ENCODE data around the gene CDH23.

The CDH23 gene

GRCh38 chr10:71806704-71807556 is 410.2 kb downstream of the CDH23 start:
- Histone ChIP-seq H3K23ac (ENCODE audit: low read length) (no peak overlapping the region), H3K4ac (ENCODE audit: low read depth, low read length) (no peak overlapping the region), H3K79me1 (ENCODE audit: low read length) (no peaks in the 10 kb centered on the region), H3K14ac (ENCODE audit: low read length) (no peak overlapping the region), H2BK12ac (ENCODE audit: low read length) (no peak overlapping the region), H4K12ac (ENCODE audit: low read depth, low read length) (no peak overlapping the region), H3K4me1 (ENCODE audit: control insufficient read depth in 1 of 2, insufficient read depth in 2 of 2, low read length in 2 of 2) (no peaks in the 10 kb centered on the region), H4K91ac (ENCODE audit: low read depth, low read length) (no peak overlapping the region), H2AFZ (ENCODE audit: insufficient read depth, low read length, poor library complexity) (no peak overlapping the region), H2BK5ac (ENCODE audit: low read depth, low read length, poor library complexity) (no peak overlapping the region), H2AK5ac (ENCODE audit: low read length) (no peak overlapping the region), H3K18ac (ENCODE audit: low read length) (no peak overlapping the region), H3K9me3 (ENCODE audit: insufficient read depth, low read depth, low read length) (peaks cover 2% of the 10 kb centered on the region), H2BK120ac (ENCODE audit: insufficient read depth, low read length, poor library complexity) (no peak overlapping the region), H3K27me3 (ENCODE audit: insufficient read depth, low read length) (no peaks in the 10 kb centered on the region), H4K8ac (ENCODE audit: low read depth, low read length) (no peak overlapping the region), H3K36me3 (ENCODE audit: control insufficient read depth in 1 of 2, insufficient read depth in 2 of 2, low read length in 2 of 2) (no peaks in the 10 kb centered on the region), H3K4me2 (ENCODE audit: low read length) (no peak overlapping the region), H3K79me2 (ENCODE audit: control insufficient read depth, insufficient read depth, low read length, poor library complexity) (no peaks in the 10 kb centered on the region), H3K9ac (ENCODE audit: low read length) (no peak overlapping the region), H3K27ac (ENCODE audit: low read depth, low read length) (no peak overlapping the region), H3K4me3 (ENCODE audit: low read depth, low read length) (no peak overlapping the region)
- no peak for DNase-seq
- WGBS (ENCODE audit: extremely low coverage, insufficient coverage, insufficient read length) = no CpG with 5 or more reads among the region's 23 CpGs

- DNase-seq = no peak
- no peak overlapping the region for H2BK120ac ChIP-seq (ENCODE audit: insufficient read depth, low read length, poor library complexity)
Measured at GRCh38 chr10:71807557-71808510, 411.1 kb downstream of the CDH23 start.

GRCh38 chr10:71809628-71810027 is 412.9 kb downstream of the CDH23 start:
- H2AK5ac ChIP-seq (ENCODE audit: low read length) = no peak overlapping the region
- no peaks in the 10 kb centered on the region for H3K27me3 ChIP-seq (ENCODE audit: insufficient read depth, low read length)
- no peak overlapping the region for H3K9ac ChIP-seq (ENCODE audit: low read length)
- no peak overlapping the region for H2BK12ac ChIP-seq (ENCODE audit: low read length)
- H2AFZ ChIP-seq (ENCODE audit: insufficient read depth, low read length, poor library complexity) = no peak overlapping the region
- no peak overlapping the region for H4K8ac ChIP-seq (ENCODE audit: low read depth, low read length)
- no peak for DNase-seq
- H3K4me3 ChIP-seq (ENCODE audit: low read depth, low read length) = no peak overlapping the region
- no peak overlapping the region for H3K4me2 ChIP-seq (ENCODE audit: low read length)
- no peak overlapping the region for H3K27ac ChIP-seq (ENCODE audit: low read depth, low read length)
- H2BK120ac ChIP-seq (ENCODE audit: insufficient read depth, low read length, poor library complexity) = no peak overlapping the region
- no peak overlapping the region for H4K12ac ChIP-seq (ENCODE audit: low read depth, low read length)
- WGBS (ENCODE audit: extremely low coverage, insufficient coverage, insufficient read length) = no CpG with 5 or more reads among the region's 25 CpGs
- no peak overlapping the region for H3K23ac ChIP-seq (ENCODE audit: low read length)
- H3K4me1 ChIP-seq (ENCODE audit: control insufficient read depth in 1 of 2, insufficient read depth in 2 of 2, low read length in 2 of 2) = no peaks in the 10 kb centered on the region
- no peak overlapping the region for H2BK5ac ChIP-seq (ENCODE audit: low read depth, low read length, poor library complexity)
- no peak overlapping the region for H3K4ac ChIP-seq (ENCODE audit: low read depth, low read length)
- no peak overlapping the region for H3K18ac ChIP-seq (ENCODE audit: low read length)
- H3K79me1 ChIP-seq (ENCODE audit: low read length) = no peaks in the 10 kb centered on the region
- H3K14ac ChIP-seq (ENCODE audit: low read length) = no peak overlapping the region
- peaks cover 2% of the 10 kb centered on the region for H3K9me3 ChIP-seq (ENCODE audit: insufficient read depth, low read depth, low read length)
- H4K91ac ChIP-seq (ENCODE audit: low read depth, low read length) = no peak overlapping the region
- peaks cover 4 to 10% of the 10 kb centered on the region in 2 experiments for H3K36me3 ChIP-seq (ENCODE audit: control insufficient read depth in 1 of 2, insufficient read depth in 2 of 2, low read length in 2 of 2)
- H3K79me2 ChIP-seq (ENCODE audit: control insufficient read depth, insufficient read depth, low read length, poor library complexity) = no peaks in the 10 kb centered on the region

More at GRCh38 chr10:71807557-71808510, 411.1 kb downstream of the CDH23 start:
- Histone ChIP-seq H3K4me1 (ENCODE audit: control insufficient read depth in 1 of 2, insufficient read depth in 2 of 2, low read length in 2 of 2) (no peaks in the 10 kb centered on the region), H3K4ac (ENCODE audit: low read depth, low read length) (no peak overlapping the region), H3K36me3 (ENCODE audit: control insufficient read depth in 1 of 2, insufficient read depth in 2 of 2, low read length in 2 of 2) (peaks cover 0 to 4% of the 10 kb centered on the region in 2 experiments), H3K79me2 (ENCODE audit: control insufficient read depth, insufficient read depth, low read length, poor library complexity) (no peaks in the 10 kb centered on the region), H2BK5ac (ENCODE audit: low read depth, low read length, poor library complexity) (no peak overlapping the region), H3K23ac (ENCODE audit: low read length) (no peak overlapping the region), H3K27me3 (ENCODE audit: insufficient read depth, low read length) (no peaks in the 10 kb centered on the region), H3K14ac (ENCODE audit: low read length) (no peak overlapping the region), H4K12ac (ENCODE audit: low read depth, low read length) (no peak overlapping the region), H2AK5ac (ENCODE audit: low read length) (no peak overlapping the region), H3K79me1 (ENCODE audit: low read length) (no peaks in the 10 kb centered on the region), H3K4me3 (ENCODE audit: low read depth, low read length) (no peak overlapping the region), H3K27ac (ENCODE audit: low read depth, low read length) (no peak overlapping the region), H3K4me2 (ENCODE audit: low read length) (no peak overlapping the region), H3K9me3 (ENCODE audit: insufficient read depth, low read depth, low read length) (peaks cover 2% of the 10 kb centered on the region), H3K18ac (ENCODE audit: low read length) (no peak overlapping the region), H4K8ac (ENCODE audit: low read depth, low read length) (no peak overlapping the region), H2AFZ (ENCODE audit: insufficient read depth, low read length, poor library complexity) (no peak overlapping the region), H2BK12ac (ENCODE audit: low read length) (no peak overlapping the region), H3K9ac (ENCODE audit: low read length) (no peak overlapping the region), H4K91ac (ENCODE audit: low read depth, low read length) (no peak overlapping the region)
- WGBS (ENCODE audit: extremely low coverage, insufficient coverage, insufficient read length) = 100% methylated on average over 1 of the region's 21 CpGs

GRCh38 chr10:71810048-71810750 is 413.5 kb downstream of the CDH23 start:
- Histone ChIP-seq H3K79me2 (ENCODE audit: control insufficient read depth, insufficient read depth, low read length, poor library complexity) (no peaks in the 10 kb centered on the region), H3K27ac (ENCODE audit: low read depth, low read length) (no peak overlapping the region), H4K12ac (ENCODE audit: low read depth, low read length) (no peak overlapping the region), H3K79me1 (ENCODE audit: low read length) (no peaks in the 10 kb centered on the region), H3K14ac (ENCODE audit: low read length) (no peak overlapping the region), H3K4me3 (ENCODE audit: low read depth, low read length) (no peak overlapping the region), H3K9me3 (ENCODE audit: insufficient read depth, low read depth, low read length) (peaks cover 2% of the 10 kb centered on the region), H4K8ac (ENCODE audit: low read depth, low read length) (no peak overlapping the region), H2BK120ac (ENCODE audit: insufficient read depth, low read length, poor library complexity) (no peak overlapping the region), H3K4me2 (ENCODE audit: low read length) (no peak overlapping the region), H3K23ac (ENCODE audit: low read length) (no peak overlapping the region), H2AFZ (ENCODE audit: insufficient read depth, low read length, poor library complexity) (no peak overlapping the region), H2BK12ac (ENCODE audit: low read length) (no peak overlapping the region), H4K91ac (ENCODE audit: low read depth, low read length) (no peak overlapping the region), H3K4ac (ENCODE audit: low read depth, low read length) (no peak overlapping the region), H3K18ac (ENCODE audit: low read length) (no peak overlapping the region), H2BK5ac (ENCODE audit: low read depth, low read length, poor library complexity) (no peak overlapping the region), H2AK5ac (ENCODE audit: low read length) (no peak overlapping the region), H3K4me1 (ENCODE audit: control insufficient read depth in 1 of 2, insufficient read depth in 2 of 2, low read length in 2 of 2) (no peaks in the 10 kb centered on the region), H3K36me3 (ENCODE audit: control insufficient read depth in 1 of 2, insufficient read depth in 2 of 2, low read length in 2 of 2) (peaks cover 10 to 14% of the 10 kb centered on the region in 2 experiments), H3K9ac (ENCODE audit: low read length) (no peak overlapping the region), H3K27me3 (ENCODE audit: insufficient read depth, low read length) (no peaks in the 10 kb centered on the region)
- no CpG with 5 or more reads among the region's 13 CpGs for WGBS (ENCODE audit: extremely low coverage, insufficient coverage, insufficient read length)
- no peak for DNase-seq
